Measurements from ENCODE around the gene FBXO34. TPM values are rescaled to one million over a fixed set of nuclear protein-coding genes. Genes with fewer than 3 reads are reported as not detected.
"Not testable (repeated sequence)": the region's sequence is repeated elsewhere in the genome, so short reads cannot be mapped to it uniquely, and the experiment has no call there.

Gene FBXO34
- total and polyA plus RNA-seq, 10 of the 15 experiments (the other 5 are each of a cell fraction or from before 2014, with no cell fraction given): 5.6 to 22.8 (median 17.6) TPM

DNA sequence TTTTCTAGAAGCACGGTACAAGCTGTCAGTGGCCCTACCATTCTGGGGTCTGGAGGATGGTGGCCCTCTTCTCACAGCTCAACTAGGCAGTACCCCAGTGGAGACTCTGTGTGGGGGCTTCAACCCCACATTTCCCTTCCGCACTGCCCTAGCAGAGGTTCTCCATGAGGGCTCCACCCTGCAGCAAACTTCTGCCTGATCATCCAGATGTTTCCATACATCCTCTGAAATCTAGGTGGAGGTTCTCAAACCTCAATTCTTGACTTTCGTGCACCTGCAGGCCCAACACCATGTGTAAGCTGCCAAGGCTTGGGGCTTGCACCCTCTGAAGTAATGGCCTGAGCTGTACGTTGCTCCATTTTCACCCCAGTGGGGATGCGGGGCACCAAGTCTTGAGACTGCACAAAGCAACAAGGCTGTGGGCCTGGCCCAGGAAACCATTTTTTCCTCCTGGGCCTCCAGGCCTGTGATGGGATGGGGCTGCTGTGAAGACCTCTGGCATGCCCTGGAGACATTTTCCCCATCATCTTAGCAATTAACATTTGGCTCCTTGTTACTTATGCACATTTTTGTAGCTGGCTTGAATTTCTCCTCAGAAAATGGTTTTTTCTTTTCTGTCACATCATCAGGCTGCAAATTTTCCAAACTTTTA lies 41.3 kb downstream of the FBXO34 start:
- DNase-seq (ENCODE audit: low read depth, low spot score); H3K4me1 ChIP-seq (ENCODE audit: control insufficient read depth, insufficient read depth, low read length); H4K20me1 ChIP-seq (ENCODE audit: control insufficient read depth, insufficient read depth); POLR2A ChIA-PET; RAD21 ChIA-PET (ENCODE audit: unreplicated experiment); H3K9ac ChIP-seq (ENCODE audit: control insufficient read depth, insufficient read depth, low read length); H3K27ac ChIP-seq (ENCODE audit: control insufficient read depth, insufficient read depth); in situ Hi-C loops (cut with MboI); H3K27me3 ChIP-seq (replicated peaks in 1 of 2; ENCODE audit: control insufficient read depth in 2 of 2, insufficient read depth in 2 of 2, low read length in 1 of 2); H3K4me2 ChIP-seq (ENCODE audit: control insufficient read depth, insufficient read depth); ATAC-seq; H3K79me2 ChIP-seq (ENCODE audit: control insufficient read depth, insufficient read depth, low read length); FAIRE-seq; H2AFZ ChIP-seq (ENCODE audit: control insufficient read depth, low read depth, low read length); CTCF ChIA-PET; H3K36me3 ChIP-seq (ENCODE audit: control insufficient read depth in 2 of 2, insufficient read depth in 2 of 2, low read length in 1 of 2); H3K4me3 ChIP-seq; BruUV-seq (replicated peaks); intact Hi-C loops (cut with micrococcal nuclease; ENCODE audit: unreplicated experiment): not testable (repeated sequence)
- peak; percentile 63; the same call in 1 of the 2 replicates for TF ChIP-seq CBX5 (IDR thresholded peaks at IDR 0.05; ENCODE audit: low read depth)
- TF ChIP-seq, protein P1, sequence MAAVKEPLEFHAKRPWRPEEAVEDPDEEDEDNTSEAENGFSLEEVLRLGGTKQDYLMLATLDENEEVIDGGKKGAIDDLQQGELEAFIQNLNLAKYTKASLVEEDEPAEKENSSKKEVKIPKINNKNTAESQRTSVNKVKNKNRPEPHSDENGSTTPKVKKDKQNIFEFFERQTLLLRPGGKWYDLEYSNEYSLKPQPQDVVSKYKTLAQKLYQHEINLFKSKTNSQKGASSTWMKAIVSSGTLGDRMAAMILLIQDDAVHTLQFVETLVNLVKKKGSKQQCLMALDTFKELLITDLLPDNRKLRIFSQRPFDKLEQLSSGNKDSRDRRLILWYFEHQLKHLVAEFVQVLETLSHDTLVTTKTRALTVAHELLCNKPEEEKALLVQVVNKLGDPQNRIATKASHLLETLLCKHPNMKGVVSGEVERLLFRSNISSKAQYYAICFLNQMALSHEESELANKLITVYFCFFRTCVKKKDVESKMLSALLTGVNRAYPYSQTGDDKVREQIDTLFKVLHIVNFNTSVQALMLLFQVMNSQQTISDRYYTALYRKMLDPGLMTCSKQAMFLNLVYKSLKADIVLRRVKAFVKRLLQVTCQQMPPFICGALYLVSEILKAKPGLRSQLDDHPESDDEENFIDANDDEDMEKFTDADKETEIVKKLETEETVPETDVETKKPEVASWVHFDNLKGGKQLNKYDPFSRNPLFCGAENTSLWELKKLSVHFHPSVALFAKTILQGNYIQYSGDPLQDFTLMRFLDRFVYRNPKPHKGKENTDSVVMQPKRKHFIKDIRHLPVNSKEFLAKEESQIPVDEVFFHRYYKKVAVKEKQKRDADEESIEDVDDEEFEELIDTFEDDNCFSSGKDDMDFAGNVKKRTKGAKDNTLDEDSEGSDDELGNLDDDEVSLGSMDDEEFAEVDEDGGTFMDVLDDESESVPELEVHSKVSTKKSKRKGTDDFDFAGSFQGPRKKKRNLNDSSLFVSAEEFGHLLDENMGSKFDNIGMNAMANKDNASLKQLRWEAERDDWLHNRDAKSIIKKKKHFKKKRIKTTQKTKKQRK (IDR thresholded peaks at IDR 0.05; ENCODE audit: low read depth, low read length): peak; percentile 31; the same call in 1 of the 2 replicates
- peaks cover 12% of the 10 kb centered on the region; the same call in 2 of the 3 replicates for H3K9me3 ChIP-seq (replicated peaks; ENCODE audit: control insufficient read depth, insufficient read depth, low read length)
- over 99% methylated on average over 5 of the region's 5 CpGs for WGBS (ENCODE audit: insufficient coverage, insufficient replicate concordance, low lambda C conversion rate, missing lambda C conversion rate)
- SMC1A ChIA-PET (ENCODE audit: uncharacterized antibody, unreplicated experiment): interaction anchor here (1.1 kb wide), 1 partner anchor 10 kb away, joined by 3 read pairs; no protein-coding TSS in a partner anchor

Data from GM12878 (cell line).